ENCODE results near the gene GULP1. TPM values are rescaled to one million over a fixed set of nuclear protein-coding genes. Genes with fewer than 3 reads are reported as not detected.

Gene GULP1
- total RNA-seq, 4 donors from 2014 or later = 43.3 to 64.8 (median 50.3) TPM

- Histone ChIP-seq H3K9me3 (no peaks in the 10 kb centered on the region), H3K36me3 (no peaks in the 10 kb centered on the region), H3K4me3 (no peak overlapping the region), H3K4me1 (no peaks in the 10 kb centered on the region), H3K27me3 (no peaks in the 10 kb centered on the region), H3K27ac (no peak overlapping the region)
- TF ChIP-seq POLR2A (IDR thresholded peaks at IDR 0.05) (no peak), CTCF (IDR thresholded peaks at IDR 0.05) (no peak), EP300 (IDR thresholded peaks at IDR 0.05) (no peak), POLR2AphosphoS5 (IDR thresholded peaks at IDR 0.05) (no peak)
- no peak for ATAC-seq
- 41 to 89% methylated on average over 2 of the region's 2 CpGs for WGBS, 2 donors (ENCODE audit: low coverage in 1 of 2)
Measured at GRCh38 chr2:188435115-188435514, 143.4 kb downstream of the GULP1 start.

- Histone ChIP-seq H3K9me3 (no peaks in the 10 kb centered on the region), H3K4me3 (no peak overlapping the region), H3K27ac (no peak overlapping the region), H3K27me3 (no peaks in the 10 kb centered on the region), H3K36me3 (no peaks in the 10 kb centered on the region), H3K4me1 (no peaks in the 10 kb centered on the region)
- no peak for ATAC-seq
- whole genome bisulfite sequencing, 2 donors (ENCODE audit: low coverage in 1 of 2) = 91% methylated on average over 3 of the region's 3 CpGs
- TF ChIP-seq POLR2A (IDR thresholded peaks at IDR 0.05) = no peak
- TF ChIP-seq EP300 (IDR thresholded peaks at IDR 0.05) = no peak
- no peak for TF ChIP-seq POLR2AphosphoS5 (IDR thresholded peaks at IDR 0.05)
- TF ChIP-seq CTCF (IDR thresholded peaks at IDR 0.05) = no peak
Measured at GRCh38 chr2:188437537-188437936, 145.9 kb downstream of the GULP1 start.

GRCh38 chr2:188439986-188440385 is 148.3 kb downstream of the GULP1 start:
- H3K27me3 ChIP-seq = no peaks in the 10 kb centered on the region
- H3K27ac ChIP-seq = no peak overlapping the region
- TF ChIP-seq POLR2A (IDR thresholded peaks at IDR 0.05) (no peak), CTCF (IDR thresholded peaks at IDR 0.05) (no peak), EP300 (IDR thresholded peaks at IDR 0.05) (no peak), POLR2AphosphoS5 (IDR thresholded peaks at IDR 0.05) (no peak)
- H3K4me3 ChIP-seq = no peak overlapping the region
- no peaks in the 10 kb centered on the region for H3K9me3 ChIP-seq
- ATAC-seq = no peak
- no peaks in the 10 kb centered on the region for H3K36me3 ChIP-seq
- H3K4me1 ChIP-seq = no peaks in the 10 kb centered on the region

- WGBS, 2 donors (ENCODE audit: low coverage in 1 of 2) = 93 to 96% methylated on average over 3 of the region's 3 CpGs
- no peak for ATAC-seq
- TF ChIP-seq CTCF (IDR thresholded peaks at IDR 0.05) (no peak), POLR2A (IDR thresholded peaks at IDR 0.05) (no peak)
- no peaks in the 10 kb centered on the region for H3K4me1 ChIP-seq
- no peak overlapping the region for H3K27ac ChIP-seq
- no peak overlapping the region for H3K4me3 ChIP-seq
- H3K27me3 ChIP-seq = no peaks in the 10 kb centered on the region
- no peaks in the 10 kb centered on the region for H3K9me3 ChIP-seq
- no peaks in the 10 kb centered on the region for H3K36me3 ChIP-seq
Measured at GRCh38 chr2:188440849-188441248, 149.2 kb downstream of the GULP1 start.

GRCh38 chr2:188441288-188441947 is 149.7 kb downstream of the GULP1 start:
- 85 to 100% methylated on average over 1 of the region's 1 CpG for WGBS, 2 donors (ENCODE audit: low coverage in 1 of 2)
- Histone ChIP-seq H3K4me3 (no peak overlapping the region), H3K27me3 (no peaks in the 10 kb centered on the region), H3K27ac (no peak overlapping the region), H3K9me3 (no peaks in the 10 kb centered on the region), H3K4me1 (no peaks in the 10 kb centered on the region), H3K36me3 (no peaks in the 10 kb centered on the region)
- no peak for ATAC-seq
- TF ChIP-seq POLR2AphosphoS5 (IDR thresholded peaks at IDR 0.05) = no peak
